NT2/D1 (cell line): ENCODE measurements around the gene CSTF1.

Experiments used
- DNase-seq: peaks from one replicate; pipeline ENCODE4 v3.0.0-alpha.2; 2011; ENCODE audit warnings: low read depth, low spot score
- H3K27me3 ChIP-seq: 2 replicates; pipeline ENCODE4 v1.6.0; 2011; ENCODE audit warnings: mild to moderate bottlenecking; ENCODE audit not compliant: insufficient read length, insufficient read depth
- H3K36me3 ChIP-seq: 2 replicates; pipeline ENCODE4 v1.6.1; 2011; ENCODE audit warnings: mild to moderate bottlenecking, low read length, mixed read lengths; ENCODE audit not compliant: insufficient read depth, insufficient read length
- H3K4me1 ChIP-seq: 2 replicates; pipeline ENCODE4 v1.5.1; 2011; ENCODE audit not compliant: insufficient read depth, insufficient read length
- H3K4me3 ChIP-seq: 2 replicates; pipeline ENCODE4 v1.5.1; 2011; ENCODE audit warnings: low read depth; ENCODE audit not compliant: insufficient read length
- H3K9ac ChIP-seq: 2 replicates; pipeline ENCODE4 v1.6.0; 2011; ENCODE audit warnings: low read depth; ENCODE audit not compliant: insufficient read length
- H3K9me3 ChIP-seq: 2 replicates; pipeline ENCODE4 v1.5.1; 2011; ENCODE audit warnings: mild to moderate bottlenecking, low read length; ENCODE audit not compliant: insufficient read depth
- SUZ12 ChIP-seq: IDR thresholded peaks from 2 replicates; pipeline ENCODE4 v1.6.1; 2011; ENCODE audit not compliant: insufficient read length, insufficient read depth; ENCODE audit errors: extremely low read depth
- YY1 ChIP-seq: IDR thresholded peaks from 2 replicates; pipeline ENCODE4 v1.6.1; 2011; ENCODE audit not compliant: insufficient read length, insufficient read depth
- ZNF274 ChIP-seq: IDR thresholded peaks from 2 replicates; pipeline ENCODE4 v1.6.1; 2011; ENCODE audit warnings: mild to moderate bottlenecking, low read depth, low read length

The CSTF1 gene

GRCh38 chr20:56350842-56351241 lies 41.6 kb upstream of the CSTF1 start:
- no peak for DNase-seq
- no peak overlapping the region for H3K4me3 ChIP-seq

GRCh38 chr20:56352345-56353055 lies 39.9 kb upstream of the CSTF1 start:
- Histone ChIP-seq H3K4me3 (no peak overlapping the region), H3K4me1 (peaks cover 3% of the 10 kb centered on the region), H3K9ac (no peak overlapping the region), H3K9me3 (no peaks in the 10 kb centered on the region), H3K27me3 (peaks cover 14% of the 10 kb centered on the region), H3K36me3 (no peaks in the 10 kb centered on the region)
- no peak for DNase-seq
- TF ChIP-seq YY1 = no peak
- no peak for TF ChIP-seq SUZ12
- TF ChIP-seq ZNF274 = no peak

More at GRCh38 chr20:56350842-56351241, 41.6 kb upstream of the CSTF1 start:
- H3K4me1 ChIP-seq = peaks cover 3% of the 10 kb centered on the region
- peaks cover 24% of the 10 kb centered on the region for H3K27me3 ChIP-seq
- H3K36me3 ChIP-seq = no peaks in the 10 kb centered on the region
- no peaks in the 10 kb centered on the region for H3K9me3 ChIP-seq
- TF ChIP-seq YY1 (no peak), ZNF274 (no peak), SUZ12 (no peak)
- H3K9ac ChIP-seq = no peak overlapping the region

- H3K36me3 ChIP-seq = no peaks in the 10 kb centered on the region
- H3K4me3 ChIP-seq = no peak overlapping the region
- no peaks in the 10 kb centered on the region for H3K9me3 ChIP-seq
- no peak overlapping the region for H3K9ac ChIP-seq
- DNase-seq = no peak
- peaks cover 14% of the 10 kb centered on the region for H3K27me3 ChIP-seq
- TF ChIP-seq SUZ12 (no peak), YY1 (no peak), ZNF274 (no peak)
- peaks cover under 1% of the 10 kb centered on the region for H3K4me1 ChIP-seq
These were observed 39.1 kb upstream of the CSTF1 start for GRCh38 chr20:56353356-56353755.

- peaks cover 4% of the 10 kb centered on the region for H3K4me1 ChIP-seq
- TF ChIP-seq YY1 (no peak), ZNF274 (no peak), SUZ12 (no peak)
- H3K27me3 ChIP-seq = no peaks in the 10 kb centered on the region
- H3K4me3 ChIP-seq = no peak overlapping the region
- no peak for DNase-seq
- H3K36me3 ChIP-seq = peaks cover 4% of the 10 kb centered on the region
- no peak overlapping the region for H3K9ac ChIP-seq
- H3K9me3 ChIP-seq = no peaks in the 10 kb centered on the region
These were observed 34.4 kb upstream of the CSTF1 start for GRCh38 chr20:56358070-56358469.

DNA sequence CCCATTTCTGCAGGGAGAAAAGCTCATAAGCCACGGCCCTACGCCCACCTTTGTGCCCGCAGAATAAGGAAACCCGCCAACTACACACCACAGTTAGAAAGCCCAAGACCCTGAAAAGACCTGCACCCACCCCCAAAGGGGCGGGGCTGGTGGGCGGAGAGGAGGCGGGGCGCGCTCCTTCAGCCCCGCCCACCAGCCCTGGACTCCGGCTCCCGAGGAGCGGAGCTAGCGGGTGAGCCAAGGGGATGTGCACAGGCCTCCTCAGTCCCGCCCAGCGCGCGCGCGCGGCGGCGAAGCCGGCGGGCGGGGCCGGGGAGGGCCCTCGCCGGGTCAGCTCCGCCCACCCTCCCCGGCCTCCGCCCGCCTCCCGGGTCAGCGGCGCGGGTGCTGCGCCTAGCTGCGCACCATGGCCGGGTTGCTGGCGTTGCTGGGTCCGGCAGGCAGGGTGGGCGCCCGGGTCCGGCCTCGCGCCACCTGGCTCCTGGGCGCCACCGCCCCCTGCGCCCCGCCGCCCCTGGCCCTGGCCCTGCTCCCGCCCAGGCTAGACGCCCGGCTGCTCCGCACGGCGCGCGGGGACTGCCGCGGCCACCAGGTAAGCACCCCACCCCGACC lies 33.7 kb upstream of the CSTF1 start, which contains the start of gene FAM210B:
TSS of gene FAM210B (plus strand) at position 375 of the 612 bp plus-strand sequence. CDS start at position 407, 32 bp downstream.
- Histone ChIP-seq H3K9ac (peak within 1 kb of the TSS; percentile 91), H3K4me1 (peaks cover 4% of the 10 kb centered on the region), H3K27me3 (no peaks in the 10 kb centered on the region), H3K36me3 (peaks cover 8% of the 10 kb centered on the region), H3K9me3 (no peaks in the 10 kb centered on the region), H3K4me3 (peak within 1 kb of the TSS; percentile 93)
- no peak for TF ChIP-seq ZNF274
- TF ChIP-seq SUZ12 = no peak
- TF ChIP-seq YY1 = no peak
- peak; percentile 84 for DNase-seq

GRCh38 chr20:56359212-56360132 lies 33.0 kb upstream of the CSTF1 start:
- Histone ChIP-seq H3K27me3 (no peaks in the 10 kb centered on the region), H3K9me3 (no peaks in the 10 kb centered on the region), H3K36me3 (peaks cover 8% of the 10 kb centered on the region), H3K4me3 (peak overlapping the region; percentile 93), H3K9ac (peak overlapping the region; percentile 91), H3K4me1 (peaks cover 4% of the 10 kb centered on the region)
- TF ChIP-seq YY1 = no peak
- TF ChIP-seq ZNF274 = no peak
- no peak for TF ChIP-seq SUZ12
- no peak for DNase-seq
